ENCODE results near the gene KIF26B.

Gene KIF26B

GRCh38 chr1:245560316-245560859, 405.6 kb downstream of the KIF26B start:
- H3K4me1 ChIP-seq (ENCODE audit: insufficient read depth, low read length, poor library complexity, severe bottlenecking): no peaks in the 10 kb centered on the region
- no peaks in the 10 kb centered on the region for H3F3A ChIP-seq (ENCODE audit: low read depth)
- no peak overlapping the region for H3K4me3 ChIP-seq (ENCODE audit: low read length, poor library complexity, severe bottlenecking)
- H3K27me3 ChIP-seq (ENCODE audit: insufficient read depth, low read length, poor library complexity, severe bottlenecking): no peaks in the 10 kb centered on the region
- no peak for TF ChIP-seq EZH2phosphoT487 (IDR thresholded peaks at IDR 0.05; ENCODE audit: borderline replicate concordance)
- TF ChIP-seq CTCF (conservative IDR thresholded peaks at IDR 0.05; ENCODE audit: low read length): no peak
- no peak overlapping the region for H3K4me2 ChIP-seq (ENCODE audit: low read depth, low read length, poor library complexity, severe bottlenecking)
- H4K20me1 ChIP-seq (ENCODE audit: insufficient read depth, low read length, poor library complexity, severe bottlenecking): no peaks in the 10 kb centered on the region
- H3K9me2 ChIP-seq (replicated peaks; ENCODE audit: low read depth, low read length): no peaks in the 10 kb centered on the region
- no peaks in the 10 kb centered on the region for H3K9me3 ChIP-seq (ENCODE audit: insufficient read depth, low read depth, low read length)
- no peaks in the 10 kb centered on the region for H3K79me2 ChIP-seq (ENCODE audit: insufficient read depth, low read length)
- H3K9ac ChIP-seq (ENCODE audit: low read depth, low read length, poor library complexity, severe bottlenecking): no peak overlapping the region
- H2AFZ ChIP-seq (ENCODE audit: low read length): no peak overlapping the region
- no peaks in the 10 kb centered on the region for H3K36me3 ChIP-seq (ENCODE audit: insufficient read depth, low read length)

GRCh38 chr1:245561665-245562234, 407.0 kb downstream of the KIF26B start:
- no peak overlapping the region for H3K4me2 ChIP-seq (ENCODE audit: low read depth, low read length, poor library complexity, severe bottlenecking)
- no peaks in the 10 kb centered on the region for H3K36me3 ChIP-seq (ENCODE audit: insufficient read depth, low read length)
- no peaks in the 10 kb centered on the region for H3K9me3 ChIP-seq (ENCODE audit: insufficient read depth, low read depth, low read length)
- no peaks in the 10 kb centered on the region for H3F3A ChIP-seq (ENCODE audit: low read depth)
- no peak for TF ChIP-seq CTCF (conservative IDR thresholded peaks at IDR 0.05; ENCODE audit: low read length)
- no peak for TF ChIP-seq EZH2phosphoT487 (IDR thresholded peaks at IDR 0.05; ENCODE audit: borderline replicate concordance)
- no peaks in the 10 kb centered on the region for H4K20me1 ChIP-seq (ENCODE audit: insufficient read depth, low read length, poor library complexity, severe bottlenecking)
- no peaks in the 10 kb centered on the region for H3K4me1 ChIP-seq (ENCODE audit: insufficient read depth, low read length, poor library complexity, severe bottlenecking)
- no peak overlapping the region for H3K9ac ChIP-seq (ENCODE audit: low read depth, low read length, poor library complexity, severe bottlenecking)
- no peaks in the 10 kb centered on the region for H3K79me2 ChIP-seq (ENCODE audit: insufficient read depth, low read length)
- no peaks in the 10 kb centered on the region for H3K27me3 ChIP-seq (ENCODE audit: insufficient read depth, low read length, poor library complexity, severe bottlenecking)
- no peak overlapping the region for H3K4me3 ChIP-seq (ENCODE audit: low read length, poor library complexity, severe bottlenecking)
- H3K9me2 ChIP-seq (replicated peaks; ENCODE audit: low read depth, low read length): no peaks in the 10 kb centered on the region
- no peak overlapping the region for H2AFZ ChIP-seq (ENCODE audit: low read length)

GRCh38 chr1:245566134-245566533, 411.3 kb downstream of the KIF26B start:
- H3K9me2 ChIP-seq (replicated peaks; ENCODE audit: low read depth, low read length): no peaks in the 10 kb centered on the region
- no peaks in the 10 kb centered on the region for H3F3A ChIP-seq (ENCODE audit: low read depth)
- H3K79me2 ChIP-seq (ENCODE audit: insufficient read depth, low read length): no peaks in the 10 kb centered on the region

More at GRCh38 chr1:245566134-245566533, 411.3 kb downstream of the KIF26B start:
- Histone ChIP-seq H2AFZ (ENCODE audit: low read length) (no peak overlapping the region), H3K9ac (ENCODE audit: low read depth, low read length, poor library complexity, severe bottlenecking) (no peak overlapping the region), H3K36me3 (ENCODE audit: insufficient read depth, low read length) (no peaks in the 10 kb centered on the region), H3K4me2 (ENCODE audit: low read depth, low read length, poor library complexity, severe bottlenecking) (no peak overlapping the region), H3K9me3 (ENCODE audit: insufficient read depth, low read depth, low read length) (no peaks in the 10 kb centered on the region), H3K4me3 (ENCODE audit: low read length, poor library complexity, severe bottlenecking) (no peak overlapping the region), H4K20me1 (ENCODE audit: insufficient read depth, low read length, poor library complexity, severe bottlenecking) (no peaks in the 10 kb centered on the region), H3K4me1 (ENCODE audit: insufficient read depth, low read length, poor library complexity, severe bottlenecking) (no peaks in the 10 kb centered on the region), H3K27me3 (ENCODE audit: insufficient read depth, low read length, poor library complexity, severe bottlenecking) (no peaks in the 10 kb centered on the region)
- TF ChIP-seq CTCF (conservative IDR thresholded peaks at IDR 0.05; ENCODE audit: low read length) (no peak), EZH2phosphoT487 (IDR thresholded peaks at IDR 0.05; ENCODE audit: borderline replicate concordance) (no peak)

Data from Loucy (cell line).